Suppressor macrophage treated with lipopolysaccharide for 1 hour (primary cell): ENCODE data around the gene MYRFL.

Experiments
- DNase-seq, 3 donors: peaks; one replicate each; pipeline ENCODE4 v3.0.0-alpha.2; 2020 to 2022

Gene MYRFL

GRCh38 chr12:69898236-69898635, 73.2 kb downstream of the MYRFL start:
- no peak for DNase-seq

- DNase-seq, result peak; percentile 66 to 84 (median 72)
Measured at GRCh38 chr12:69900720-69901131, 75.7 kb downstream of the MYRFL start.

- DNase-seq, result peak in 2 of 3 donors; percentile 18 to 24
Measured at GRCh38 chr12:69901221-69901905, 76.3 kb downstream of the MYRFL start.

DNA sequence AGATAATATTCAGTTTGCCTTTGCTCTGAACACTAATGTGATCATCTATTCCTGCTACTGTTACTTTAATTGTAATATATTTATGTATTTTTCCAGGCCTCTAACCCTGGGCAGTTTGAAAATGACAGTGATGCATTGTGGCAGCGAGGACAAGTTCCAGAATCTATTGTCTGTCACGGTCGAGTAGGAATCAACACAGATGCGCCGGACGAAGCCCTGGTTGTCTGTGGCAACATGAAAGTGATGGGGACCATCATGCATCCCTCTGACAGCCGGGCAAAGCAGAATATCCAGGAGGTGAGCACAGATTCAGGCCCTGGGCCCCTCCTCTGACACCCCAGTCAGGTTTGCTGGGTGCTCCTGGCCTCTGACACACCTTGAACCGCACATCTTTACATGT, 78.5 kb downstream of the MYRFL start:
- no peak for DNase-seq

DNA sequence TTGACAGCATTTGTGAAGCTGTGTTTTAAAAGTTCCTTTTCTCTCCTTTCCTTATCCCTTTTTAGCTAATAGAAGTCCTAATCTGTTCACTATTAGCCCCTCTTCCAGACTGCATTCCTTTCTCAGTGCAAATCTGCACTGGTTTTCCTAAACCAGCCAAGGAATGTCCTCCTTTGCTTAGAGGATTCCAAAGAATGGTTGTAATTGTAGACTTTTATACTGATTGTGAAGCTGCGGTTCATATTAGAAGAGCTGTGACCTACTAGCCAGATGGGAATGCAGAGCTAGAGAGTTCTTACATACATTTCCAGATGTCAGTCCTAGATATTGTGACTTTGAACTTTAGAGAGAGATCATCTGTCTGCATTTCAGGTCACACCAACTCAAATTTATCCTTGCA, 79.8 kb downstream of the MYRFL start:
- no peak for DNase-seq

GRCh38 chr12:69905801-69906200, 80.8 kb downstream of the MYRFL start:
- DNase-seq, result no peak

- DNase-seq, result no peak
Measured at GRCh38 chr12:69906411-69907216, 81.6 kb downstream of the MYRFL start.

DNA sequence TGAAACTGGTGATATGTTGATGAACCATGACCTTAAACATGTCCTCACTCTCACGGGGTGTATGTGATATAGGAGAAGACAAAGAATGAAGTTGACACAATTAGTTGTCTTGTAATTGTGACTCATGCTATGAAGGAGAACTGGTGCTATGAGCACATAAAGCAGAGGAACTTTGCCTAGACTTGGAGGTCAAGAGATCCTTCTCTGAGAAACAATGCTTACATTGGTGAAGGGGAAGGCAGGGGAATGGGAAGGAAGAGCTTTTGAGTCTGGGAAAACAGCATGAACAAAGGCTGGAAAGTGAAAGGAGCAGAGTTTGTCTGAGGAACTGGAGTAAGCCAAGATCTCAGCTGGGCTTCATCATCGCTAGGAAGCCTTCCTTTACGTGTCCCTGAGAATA, 83.2 kb downstream of the MYRFL start:
- DNase-seq, result peak; percentile 73 to 85 (median 82)

GRCh38 chr12:69910694-69911093, 85.7 kb downstream of the MYRFL start:
- no peak for DNase-seq

DNA sequence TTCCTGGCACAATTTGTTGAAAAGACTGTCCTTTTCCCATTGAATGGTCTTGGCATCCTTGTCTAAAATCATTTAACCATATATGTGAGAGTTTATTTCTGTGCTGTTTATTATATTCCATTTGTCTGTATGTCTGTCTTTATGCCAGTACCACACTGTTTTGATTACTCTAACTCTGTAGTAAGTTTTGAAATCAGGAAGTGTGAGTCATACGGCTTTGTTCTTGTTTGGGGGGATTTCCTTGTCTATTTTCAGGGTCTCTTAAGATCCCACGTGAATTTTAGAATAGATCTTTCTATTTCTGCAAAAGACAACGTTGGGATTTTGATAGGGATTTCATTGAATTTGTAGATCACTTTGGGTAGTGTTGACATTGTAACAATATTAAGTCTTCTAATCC, 88.5 kb downstream of the MYRFL start:
- peak; percentile 44 to 76 (median 69) for DNase-seq

DNA sequence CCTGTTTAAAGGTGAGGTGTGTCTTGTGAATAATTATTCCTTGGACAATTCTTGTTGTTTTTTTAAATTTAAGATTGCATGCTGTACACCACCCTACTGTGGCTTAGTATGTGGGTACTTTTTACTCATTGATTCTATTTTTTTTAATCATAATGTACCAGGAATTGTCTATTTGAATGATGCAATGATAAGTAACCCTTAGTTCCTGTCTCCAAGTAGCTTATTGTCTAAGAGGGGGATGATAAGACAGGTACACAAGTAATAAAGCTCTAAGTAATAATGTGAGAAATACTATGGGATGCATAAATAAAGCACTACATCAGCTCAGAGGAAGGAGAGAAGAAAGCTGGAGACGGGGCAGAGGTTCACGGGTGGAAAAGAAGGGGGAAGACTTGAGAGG, 90.9 kb downstream of the MYRFL start:
- DNase-seq, result no peak

- peak in 1 of 3 donors; percentile 12 for DNase-seq
Measured at GRCh38 chr12:69916544-69917235, 91.7 kb downstream of the MYRFL start.

GRCh38 chr12:69918287-69918686, 93.3 kb downstream of the MYRFL start:
- no peak for DNase-seq

GRCh38 chr12:69919495-69919894, 94.5 kb downstream of the MYRFL start:
- no peak for DNase-seq

DNA sequence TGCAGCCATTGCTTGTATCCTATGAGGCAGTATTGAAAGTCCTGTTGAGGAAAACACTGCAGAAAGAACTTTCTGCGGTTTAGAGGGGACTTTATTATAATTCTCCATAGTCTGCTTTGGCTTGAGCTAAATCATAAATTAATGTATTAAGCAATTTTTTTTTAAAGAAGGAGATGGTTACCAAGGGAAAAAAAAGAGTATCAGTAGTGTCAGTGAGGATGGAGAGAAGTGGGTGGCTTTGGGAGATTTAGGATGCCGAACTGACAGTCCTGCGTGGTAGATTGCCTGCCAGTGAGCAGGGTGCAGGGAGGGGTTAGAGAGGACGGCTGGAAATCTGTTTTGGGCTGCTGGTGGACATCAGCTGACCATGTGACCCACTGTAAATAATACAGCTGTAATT, 96.8 kb downstream of the MYRFL start:
- DNase-seq, result no peak

DNA sequence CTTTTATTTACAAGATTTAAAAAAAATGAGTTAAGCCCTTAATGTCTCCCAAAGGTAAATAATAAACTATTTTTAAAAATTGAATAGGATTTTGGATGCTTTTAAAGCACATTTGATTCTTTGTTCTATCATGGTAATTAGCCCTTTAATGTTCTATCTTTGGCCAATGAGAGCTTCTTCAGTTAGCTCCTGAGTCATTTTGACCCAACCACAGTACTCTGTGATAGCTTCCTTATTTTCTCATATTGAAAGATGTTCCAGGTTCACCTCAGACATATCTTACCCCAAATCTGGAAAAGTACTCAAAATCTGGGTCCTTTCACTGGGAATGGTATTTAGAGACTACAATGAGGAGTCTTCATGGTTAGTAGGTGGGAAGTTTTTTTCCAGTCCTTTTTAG, 98.0 kb downstream of the MYRFL start:
- peak in 1 of 3 donors; percentile 17 for DNase-seq

- DNase-seq, result peak in 1 of 3 donors; percentile 18
Measured at GRCh38 chr12:69925291-69925690, 100.3 kb downstream of the MYRFL start.

- peak; percentile 28 to 58 (median 52) for DNase-seq
Measured at GRCh38 chr12:69927164-69927563, 102.1 kb downstream of the MYRFL start.

DNA sequence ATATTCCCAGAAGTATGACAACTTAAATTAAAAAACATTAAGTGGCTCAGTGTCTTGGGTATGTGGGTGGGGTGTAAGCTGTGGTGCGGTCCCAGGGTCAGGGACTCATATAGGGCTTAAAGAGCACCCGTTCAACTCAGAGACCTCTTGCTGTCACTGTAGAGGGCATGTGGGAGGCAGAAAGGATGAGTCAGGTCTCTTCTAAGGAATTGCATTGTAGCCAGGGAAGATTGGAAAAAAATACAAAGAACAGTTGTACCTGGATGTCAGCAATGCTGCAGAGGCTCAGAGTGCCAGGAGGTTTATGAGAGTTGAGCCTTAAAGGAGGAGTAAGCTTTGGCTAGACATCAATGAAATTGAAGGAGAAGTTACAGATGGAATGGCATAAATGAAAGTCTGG, 104.1 kb downstream of the MYRFL start:
- DNase-seq, result no peak

DNA sequence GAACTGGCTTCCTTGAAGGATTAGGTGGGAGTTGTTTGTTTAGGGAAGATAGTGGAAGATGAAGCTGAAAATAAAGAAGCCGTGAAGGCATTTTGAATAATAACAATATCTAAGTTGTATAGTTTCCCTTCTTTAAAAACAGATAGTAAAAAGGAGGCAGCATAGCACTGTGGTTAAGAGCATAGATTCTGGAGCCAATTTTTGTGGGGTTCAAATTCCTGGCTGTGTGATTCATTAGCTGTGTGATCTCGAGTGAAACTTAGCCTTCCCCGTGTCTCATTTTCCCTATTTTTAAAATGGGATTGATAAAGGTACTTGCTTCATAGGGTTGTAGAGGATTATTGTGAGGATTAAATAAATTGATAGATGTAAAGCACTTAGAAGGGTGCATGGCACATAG, 104.5 kb downstream of the MYRFL start:
- DNase-seq, result no peak

- no peak for DNase-seq
Measured at GRCh38 chr12:69931569-69931968, 106.5 kb downstream of the MYRFL start.

DNA sequence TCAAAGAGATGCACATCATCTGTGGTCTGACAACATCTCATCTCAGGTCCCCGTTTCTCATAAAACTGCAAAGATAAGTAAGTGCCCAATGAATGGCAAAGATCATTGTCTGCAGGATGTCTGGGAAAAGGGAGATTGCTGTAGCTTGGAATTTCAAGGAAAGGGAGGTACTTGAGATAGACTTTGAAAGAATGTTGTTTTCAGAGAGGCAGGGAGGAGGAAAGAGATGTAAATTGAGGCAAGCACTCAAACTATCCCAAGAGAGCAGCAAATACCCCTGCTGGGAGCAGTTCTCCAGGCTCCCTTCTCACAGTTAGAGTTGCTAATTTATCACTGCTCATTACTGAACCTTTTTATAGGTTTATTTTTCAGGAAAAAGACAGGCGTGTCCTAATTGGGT, 107.1 kb downstream of the MYRFL start:
- no peak for DNase-seq

DNA sequence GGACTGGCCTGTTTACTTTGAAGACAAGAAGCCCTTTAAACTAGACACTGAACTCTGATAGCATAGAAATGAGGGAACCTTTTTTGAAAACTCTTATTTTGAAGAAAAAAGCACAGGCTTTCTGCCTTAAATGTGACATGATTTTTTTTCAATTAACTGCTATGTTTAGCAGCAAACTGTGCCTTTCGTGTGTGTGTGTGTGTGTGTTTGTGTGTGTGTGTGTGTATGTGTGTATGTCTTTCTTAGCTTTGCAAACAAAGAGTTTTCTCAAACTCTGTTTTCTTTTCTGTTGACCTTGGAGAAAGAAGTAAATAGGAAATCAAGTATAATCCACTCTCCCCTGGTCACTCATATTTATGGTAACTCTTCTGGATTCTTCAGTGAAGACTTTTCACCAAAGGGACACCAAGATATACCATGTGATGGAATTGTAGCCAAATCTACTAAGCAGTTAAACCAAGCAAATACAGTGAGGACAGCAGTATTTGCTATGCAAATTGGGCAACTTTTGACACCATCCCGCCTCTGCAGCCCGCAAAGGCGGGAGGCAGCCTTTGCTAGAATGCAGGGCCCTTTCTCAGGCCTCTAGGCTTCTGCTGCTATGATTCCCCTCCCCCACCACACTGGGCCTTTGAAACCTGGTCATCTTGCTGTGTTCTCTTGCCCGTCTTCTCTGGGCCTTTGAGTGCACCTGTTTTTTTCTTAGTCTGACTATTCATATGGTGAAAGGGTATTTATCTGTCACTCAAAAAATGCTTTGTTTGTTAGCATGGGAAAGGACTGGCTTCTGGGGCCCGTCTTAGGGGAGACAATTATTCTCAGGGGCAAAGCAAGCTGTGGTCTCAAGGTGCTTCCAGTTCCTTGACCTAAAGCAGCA, 107.9 kb downstream of the MYRFL start:
- DNase-seq, result no peak
